SJSA1 (cell line): Measurements from ENCODE around the gene KBTBD6. TPM values are rescaled to one million over a fixed set of nuclear protein-coding genes. Genes with fewer than 3 reads are reported as not detected.
"Not testable (repeated sequence)": the region's sequence is repeated elsewhere in the genome, so short reads cannot be mapped to it uniquely, and the experiment has no call there.

ENCODE experiments used
- DNase-seq, 2 experiments: peaks; one replicate each; pipeline ENCODE4 v3.0.0-alpha.2; 2015 to 2020; ENCODE audit warnings: low spot score in 2 of 2, low read depth in 1 of 2
- H3K27ac ChIP-seq: fragments of 250-450 bp; sonication (Bioruptor Pico); 2 replicates; pipeline ENCODE4 v1.5.1; 2020; ENCODE audit warnings: mild to moderate bottlenecking, moderate library complexity
- H3K27me3 ChIP-seq: fragments of 250-450 bp; sonication (Bioruptor Pico); replicated peaks from 2 replicates; pipeline ENCODE4 v1.5.1; 2020; ENCODE audit warnings: mild to moderate bottlenecking, moderate library complexity
- H3K36me3 ChIP-seq: fragments of 250-450 bp; sonication (Bioruptor Pico); 2 replicates; pipeline ENCODE4 v1.5.1; 2020; ENCODE audit warnings: mild to moderate bottlenecking
- H3K4me1 ChIP-seq: fragments of 250-450 bp; sonication (Bioruptor Pico); replicated peaks from 2 replicates; pipeline ENCODE4 v1.6.1; 2021; ENCODE audit warnings: mild to moderate bottlenecking
- H3K4me3 ChIP-seq: fragments of 250-450 bp; sonication (Bioruptor Pico); 2 replicates; pipeline ENCODE4 v1.5.1; 2020; ENCODE audit warnings: mild to moderate bottlenecking
- H3K9me3 ChIP-seq: fragments of 250-450 bp; sonication (Bioruptor Pico); replicated peaks from 2 replicates; pipeline ENCODE4 v1.5.1; 2020; ENCODE audit warnings: mild to moderate bottlenecking
- total RNA-seq: library from RNA; depleted of rRNA; stranded (reverse); fragments of >200 nt; shearing (Covaris generic); gene quantifications from 2 replicates; pipeline ENCODE4 v1.2.3, GENCODE V29; 2014; rRNA removed

Gene KBTBD6
- total RNA-seq, result 5.4 and 9.2 TPM in 2 replicates

GRCh38 chr13:41132512-41133152, at the start of gene KBTBD6:
Gene KBTBD6, minus strand, starts transcription at chr13:41132802. Its CDS starts 291 bp downstream, at chr13:41132511.
- Histone ChIP-seq H3K4me3 (peak within 1 kb of the TSS; percentile 54), H3K9me3 (no peaks in the 10 kb centered on the region), H3K4me1 (peaks cover 20% of the 10 kb centered on the region), H3K27me3 (no peaks in the 10 kb centered on the region), H3K27ac (peak within 1 kb of the TSS; percentile 82), H3K36me3 (peaks cover 14% of the 10 kb centered on the region)
- peak; percentile 94 to 95 for DNase-seq

- Histone ChIP-seq H3K27me3 (no peaks in the 10 kb centered on the region), H3K36me3 (no peaks in the 10 kb centered on the region), H3K9me3 (no peaks in the 10 kb centered on the region), H3K27ac (no peak overlapping the region), H3K4me3 (no peak overlapping the region), H3K4me1 (peaks cover 4% of the 10 kb centered on the region; the same call in 1 of the 2 replicates)
- no peak for DNase-seq
These were observed 49.6 kb upstream of the KBTBD6 start for GRCh38 chr13:41182231-41182630.

GRCh38 chr13:41179593-41180250, 47.1 kb upstream of the KBTBD6 start:
- Histone ChIP-seq H3K4me3 (no peak overlapping the region), H3K9me3 (peaks cover 3% of the 10 kb centered on the region; the same call in 1 of the 2 replicates), H3K36me3 (no peaks in the 10 kb centered on the region), H3K4me1 (peaks cover 4% of the 10 kb centered on the region; the same call in 1 of the 2 replicates), H3K27ac (no peak overlapping the region), H3K27me3 (no peaks in the 10 kb centered on the region)
- DNase-seq, result no peak

GRCh38 chr13:41178040-41178439, 45.4 kb upstream of the KBTBD6 start:
- Histone ChIP-seq H3K27me3 (no peaks in the 10 kb centered on the region), H3K27ac (no peak overlapping the region), H3K9me3 (peaks cover 8% of the 10 kb centered on the region; the same call in 1 of the 2 replicates), H3K4me1 (peaks cover 4% of the 10 kb centered on the region; the same call in 1 of the 2 replicates), H3K4me3 (no peak overlapping the region), H3K36me3 (no peaks in the 10 kb centered on the region)
- DNase-seq, result no peak

GRCh38 chr13:41177616-41178015, 45.0 kb upstream of the KBTBD6 start:
- Histone ChIP-seq H3K27ac (no peak overlapping the region), H3K4me3 (no peak overlapping the region), H3K27me3 (no peaks in the 10 kb centered on the region), H3K36me3 (no peaks in the 10 kb centered on the region), H3K9me3 (peaks cover 8% of the 10 kb centered on the region; the same call in 1 of the 2 replicates), H3K4me1 (peaks cover 4% of the 10 kb centered on the region; the same call in 1 of the 2 replicates)
- DNase-seq, result no peak

GRCh38 chr13:41175576-41175975, 43.0 kb upstream of the KBTBD6 start:
- not testable (repeated sequence) for H3K4me3 ChIP-seq, H3K27me3 ChIP-seq, H3K36me3 ChIP-seq, H3K9me3 ChIP-seq, H3K4me1 ChIP-seq, H3K27ac ChIP-seq, DNase-seq

GRCh38 chr13:41162151-41162550, 29.5 kb upstream of the KBTBD6 start:
- Histone ChIP-seq H3K27me3 (no peaks in the 10 kb centered on the region), H3K27ac (no peak overlapping the region), H3K36me3 (no peaks in the 10 kb centered on the region), H3K4me3 (no peak overlapping the region), H3K9me3 (no peaks in the 10 kb centered on the region), H3K4me1 (no peaks in the 10 kb centered on the region)
- no peak for DNase-seq

GRCh38 chr13:41159174-41159573, 26.6 kb upstream of the KBTBD6 start:
- Histone ChIP-seq H3K36me3 (no peaks in the 10 kb centered on the region), H3K27me3 (no peaks in the 10 kb centered on the region), H3K4me3 (no peak overlapping the region), H3K9me3 (no peaks in the 10 kb centered on the region), H3K27ac (no peak overlapping the region), H3K4me1 (no peaks in the 10 kb centered on the region)
- no peak for DNase-seq

- Histone ChIP-seq H3K27ac (no peak overlapping the region), H3K27me3 (no peaks in the 10 kb centered on the region), H3K9me3 (no peaks in the 10 kb centered on the region), H3K36me3 (no peaks in the 10 kb centered on the region), H3K4me1 (no peaks in the 10 kb centered on the region), H3K4me3 (no peak overlapping the region)
- no peak for DNase-seq
These were observed 24.6 kb upstream of the KBTBD6 start for GRCh38 chr13:41157048-41157717.

- no peak for DNase-seq
- no peak overlapping the region for H3K27ac ChIP-seq
- no peaks in the 10 kb centered on the region for H3K4me1 ChIP-seq
- H3K36me3 ChIP-seq, result no peaks in the 10 kb centered on the region
- H3K4me3 ChIP-seq, result no peak overlapping the region
- H3K27me3 ChIP-seq, result no peaks in the 10 kb centered on the region
- no peaks in the 10 kb centered on the region for H3K9me3 ChIP-seq
These were observed 24.0 kb upstream of the KBTBD6 start for GRCh38 chr13:41156620-41157019.

- peaks cover 3% of the 10 kb centered on the region; the same call in 1 of the 2 replicates for H3K9me3 ChIP-seq
- no peak for DNase-seq
These were observed 21.4 kb upstream of the KBTBD6 start for GRCh38 chr13:41154042-41154441.

GRCh38 chr13:41152005-41152404, 19.4 kb upstream of the KBTBD6 start:
- H3K36me3 ChIP-seq, result no peaks in the 10 kb centered on the region; the same call in 1 of the 2 replicates
- H3K27ac ChIP-seq, result no peak overlapping the region
- H3K4me1 ChIP-seq, result no peaks in the 10 kb centered on the region
- H3K27me3 ChIP-seq, result no peaks in the 10 kb centered on the region
- DNase-seq, result no peak
- no peak overlapping the region for H3K4me3 ChIP-seq
- peaks cover 11% of the 10 kb centered on the region for H3K9me3 ChIP-seq

More at GRCh38 chr13:41154042-41154441, 21.4 kb upstream of the KBTBD6 start:
- H3K36me3 ChIP-seq, result no peaks in the 10 kb centered on the region
- no peaks in the 10 kb centered on the region for H3K4me1 ChIP-seq
- no peaks in the 10 kb centered on the region for H3K27me3 ChIP-seq
- no peak overlapping the region for H3K27ac ChIP-seq
- H3K4me3 ChIP-seq, result no peak overlapping the region

- no peak overlapping the region for H3K4me3 ChIP-seq
- DNase-seq, result no peak
- H3K27me3 ChIP-seq, result no peaks in the 10 kb centered on the region
- peaks cover 6% of the 10 kb centered on the region for H3K4me1 ChIP-seq
- H3K9me3 ChIP-seq, result peaks cover 11% of the 10 kb centered on the region
- no peak overlapping the region for H3K27ac ChIP-seq
- no peaks in the 10 kb centered on the region; the same call in 1 of the 2 replicates for H3K36me3 ChIP-seq
These were observed 17.5 kb upstream of the KBTBD6 start for GRCh38 chr13:41150058-41150457.
